Breast epithelium (tissue), 3 donors: ENCODE measurements around the gene ADAMTSL5.

Source experiments
- CTCF ChIP-seq, 3 donors: fragments of 450-650 bp; IDR thresholded peaks; one replicate each; pipeline ENCODE4 v1.5.1; 2016 to 2017; ENCODE audit warnings: antibody characterized with exemption in 3 of 3, mild to moderate bottlenecking in 3 of 3, moderate library complexity in 3 of 3
- POLR2A ChIP-seq: fragments of 450-650 bp; IDR thresholded peaks from one replicate; pipeline ENCODE4 v1.6.1; 2016; ENCODE audit warnings: antibody characterized with exemption, mild to moderate bottlenecking, moderate library complexity
- POLR2AphosphoS5 ChIP-seq, 3 donors: sonication (generic); formaldehyde crosslinking; IDR thresholded peaks; one replicate each; pipeline ENCODE4 v1.6.1; 2017; ENCODE audit warnings: antibody characterized with exemption in 3 of 3

- TF ChIP-seq POLR2A (no peak), CTCF (IDR thresholded peaks at IDR 0.05) (no peak), POLR2AphosphoS5 (IDR thresholded peaks at IDR 0.05) (no peak)
Measured at GRCh38 chr19:1491849-1492170, 21.0 kb downstream of the ADAMTSL5 start.
